Progenitor cell of endocrine pancreas (in vitro differentiated cells): Measurements from ENCODE around the gene YTHDF2. TPM values are rescaled to one million over a fixed set of nuclear protein-coding genes. Genes with fewer than 3 reads are reported as not detected.

Experiments
- DNase-seq: peaks from one replicate; pipeline ENCODE4 v3.0.0; 2021; ENCODE audit warnings: low spot score; ENCODE audit not compliant: unreplicated experiment
- H3K27ac Mint-ChIP-seq: 2 replicates; pipeline ENCODE4 v1.8.0; 2021; ENCODE audit warnings: mild to moderate bottlenecking, moderate library complexity, mixed read lengths
- H3K27me3 Mint-ChIP-seq: 2 replicates; pipeline ENCODE4 v1.8.0; 2021; ENCODE audit warnings: mixed read lengths
- H3K36me3 Mint-ChIP-seq: 2 replicates; pipeline ENCODE4 v1.8.0; 2022; ENCODE audit warnings: mixed read lengths; ENCODE audit not compliant: insufficient read depth
- H3K4me1 Mint-ChIP-seq: 2 replicates; pipeline ENCODE4 v1.8.0; 2021; ENCODE audit warnings: low read depth, mixed read lengths
- H3K4me3 Mint-ChIP-seq: 2 replicates; pipeline ENCODE4 v1.8.0; 2021; ENCODE audit warnings: low read depth, mild to moderate bottlenecking, moderate library complexity, mixed read lengths
- H3K9me3 Mint-ChIP-seq: 2 replicates; pipeline ENCODE4 v1.8.0; 2021; ENCODE audit warnings: low read depth, mixed read lengths
- CTCF ChIP-seq: fragments of 200-600 bp; sonication (generic); IDR thresholded peaks from one replicate; pipeline ENCODE4 v1.5.0; 2021; ENCODE audit warnings: antibody characterized with exemption, mild to moderate bottlenecking; ENCODE audit not compliant: unreplicated experiment
- total RNA-seq: library from RNA; stranded (reverse); gene quantifications from 2 replicates; pipeline ENCODE4 v1.2.1, GENCODE V29; 2021

Gene YTHDF2
- total RNA-seq, 1 donor from 2014 or later = 135 TPM

DNA sequence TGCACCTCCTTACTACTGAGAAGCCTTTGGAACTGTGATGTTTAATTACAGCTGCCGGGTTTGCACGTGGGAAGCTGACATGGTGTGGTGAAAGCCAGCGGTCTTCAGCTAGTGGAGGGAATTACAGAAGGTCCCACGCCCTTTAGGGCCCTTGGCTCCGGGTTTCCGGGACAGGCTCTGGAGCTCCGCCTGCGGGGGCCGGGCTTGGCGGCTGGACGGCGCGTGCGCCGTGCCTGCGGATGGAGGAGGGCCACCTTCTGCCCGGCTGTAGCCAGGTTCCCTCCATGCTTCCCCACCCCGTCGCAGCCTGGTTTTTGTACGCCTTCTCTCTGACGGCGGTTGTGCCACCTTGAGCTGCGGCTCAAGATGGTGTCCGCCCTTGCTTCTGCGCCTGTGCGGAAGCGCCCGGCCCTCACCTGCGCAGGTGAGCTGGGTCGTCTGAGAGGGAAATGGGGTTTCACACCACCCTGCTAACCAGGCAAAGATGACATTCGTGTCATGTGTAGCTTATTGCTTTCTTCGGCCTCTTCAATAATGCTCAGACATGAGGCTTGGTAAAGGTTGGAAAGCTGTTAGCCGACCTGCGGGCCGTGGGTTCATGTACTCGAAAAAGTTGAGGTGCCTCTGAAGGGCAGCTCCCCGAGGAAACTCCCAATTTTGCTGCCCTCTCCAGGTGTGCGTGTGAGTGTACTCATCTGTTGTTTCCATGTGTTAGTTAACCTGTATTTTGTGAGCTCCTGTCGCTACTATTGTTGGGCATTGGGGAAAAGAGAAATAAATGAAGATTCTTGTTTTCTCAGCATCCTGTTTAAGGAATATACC is 38.6 kb downstream of the YTHDF2 start:
- TF ChIP-seq CTCF = no peak
- Mint-ChIP-seq H3K27me3 (no peaks in the 10 kb centered on the region), H3K4me1 (no peaks in the 10 kb centered on the region), H3K36me3 (peaks cover 1% of the 10 kb centered on the region), H3K4me3 (peak overlapping the region; percentile 35), H3K9me3 (no peaks in the 10 kb centered on the region), H3K27ac (peak overlapping the region; percentile 82)
- DNase-seq = peak; percentile 14

DNA sequence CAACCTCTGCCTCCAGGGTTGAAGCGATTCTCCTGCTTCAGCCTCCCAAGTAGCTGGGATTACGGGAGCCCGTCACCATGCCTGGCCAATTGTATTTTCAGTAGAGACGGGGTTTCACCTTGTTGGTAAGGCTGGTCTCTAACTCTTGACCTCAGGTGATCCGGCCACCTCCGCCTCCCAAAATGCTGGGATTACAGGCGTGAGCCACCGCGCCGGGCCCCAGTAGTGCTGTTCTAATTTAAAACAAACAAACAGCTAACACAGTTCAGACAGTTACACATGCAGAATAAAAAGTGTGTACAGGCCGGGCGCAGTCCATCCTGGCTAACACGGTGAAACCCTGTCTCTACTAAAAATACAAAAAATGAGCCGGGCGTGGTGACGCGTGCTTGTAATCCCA is 39.6 kb downstream of the YTHDF2 start:
- DNase-seq = no peak
- Mint-ChIP-seq H3K9me3 (no peaks in the 10 kb centered on the region), H3K27me3 (no peaks in the 10 kb centered on the region), H3K4me1 (peaks cover 2% of the 10 kb centered on the region), H3K4me3 (no peak overlapping the region), H3K36me3 (no peaks in the 10 kb centered on the region), H3K27ac (no peak overlapping the region)
- TF ChIP-seq CTCF = no peak

- no peaks in the 10 kb centered on the region for H3K9me3 Mint-ChIP-seq
- no peak overlapping the region for H3K27ac Mint-ChIP-seq
- TF ChIP-seq CTCF = no peak
- H3K27me3 Mint-ChIP-seq = no peaks in the 10 kb centered on the region
- DNase-seq = no peak
- H3K4me3 Mint-ChIP-seq = no peak overlapping the region
- peaks cover 9% of the 10 kb centered on the region for H3K4me1 Mint-ChIP-seq
- H3K36me3 Mint-ChIP-seq = no peaks in the 10 kb centered on the region
Observed at GRCh38 chr1:28778021-28778420, 41.3 kb downstream of the YTHDF2 start.

GRCh38 chr1:28779751-28780408 is 43.1 kb downstream of the YTHDF2 start:
- TF ChIP-seq CTCF = no peak
- Mint-ChIP-seq H3K36me3 (no peaks in the 10 kb centered on the region), H3K9me3 (no peaks in the 10 kb centered on the region), H3K27me3 (no peaks in the 10 kb centered on the region), H3K4me3 (no peak overlapping the region), H3K27ac (no peak overlapping the region), H3K4me1 (peaks cover 9% of the 10 kb centered on the region)
- DNase-seq = no peak

- peaks cover 10% of the 10 kb centered on the region for H3K4me1 Mint-ChIP-seq
- peak overlapping the region; percentile 41 for H3K27ac Mint-ChIP-seq
- peaks cover 3% of the 10 kb centered on the region for H3K27me3 Mint-ChIP-seq
- H3K9me3 Mint-ChIP-seq = no peaks in the 10 kb centered on the region
- H3K36me3 Mint-ChIP-seq = no peaks in the 10 kb centered on the region
- TF ChIP-seq CTCF = no peak
- DNase-seq = no peak
- no peak overlapping the region for H3K4me3 Mint-ChIP-seq
Observed at GRCh38 chr1:28781305-28781704, 44.6 kb downstream of the YTHDF2 start.
